IPS-NIHi7 (cell line): ENCODE data around the gene CDH4.
A peak's percentile ranks its signal among the peaks of the same experiment; 100 is the strongest.

ENCODE experiments used
- DNase-seq: peaks from one replicate; pipeline ENCODE4 v3.0.0; 2012; ENCODE audit warnings: mixed read lengths; ENCODE audit errors: extremely low spot score

Gene CDH4

DNA sequence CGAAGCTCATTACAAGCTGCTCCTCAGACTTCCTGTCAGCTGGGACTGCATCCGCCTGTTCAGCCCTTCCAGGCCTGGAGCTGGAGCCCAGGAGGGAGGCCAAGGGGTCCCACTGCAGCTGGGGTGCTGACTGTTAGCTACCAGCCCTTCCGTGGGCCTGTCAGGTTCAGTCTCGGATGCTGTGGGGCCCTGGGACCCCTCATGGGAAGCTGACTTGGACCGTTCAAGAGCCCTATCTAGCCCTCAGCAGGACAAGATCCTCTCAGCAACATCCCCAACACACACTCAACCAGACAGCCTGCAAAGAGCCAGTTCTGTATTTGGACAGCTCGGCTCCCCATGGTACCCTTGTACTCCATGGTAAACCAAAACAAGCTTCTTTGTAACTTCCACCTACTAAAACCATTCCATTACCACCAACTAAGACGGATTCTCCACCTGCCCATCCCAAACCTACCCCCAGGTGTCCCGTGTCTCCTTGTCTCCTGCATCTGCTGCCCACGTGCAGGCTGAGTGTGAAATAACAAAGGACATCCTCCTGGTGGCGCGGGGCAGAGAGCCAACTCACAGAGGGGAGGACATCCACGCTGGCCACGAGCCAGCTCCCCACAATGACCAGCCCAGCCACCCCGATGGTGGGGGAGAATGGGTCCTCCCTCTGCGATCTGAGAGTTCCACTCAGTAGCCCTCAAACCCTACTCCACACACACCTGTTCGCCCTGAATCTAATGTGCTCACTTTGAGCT, 702.4 kb downstream of the CDH4 start:
- no peak for DNase-seq

DNA sequence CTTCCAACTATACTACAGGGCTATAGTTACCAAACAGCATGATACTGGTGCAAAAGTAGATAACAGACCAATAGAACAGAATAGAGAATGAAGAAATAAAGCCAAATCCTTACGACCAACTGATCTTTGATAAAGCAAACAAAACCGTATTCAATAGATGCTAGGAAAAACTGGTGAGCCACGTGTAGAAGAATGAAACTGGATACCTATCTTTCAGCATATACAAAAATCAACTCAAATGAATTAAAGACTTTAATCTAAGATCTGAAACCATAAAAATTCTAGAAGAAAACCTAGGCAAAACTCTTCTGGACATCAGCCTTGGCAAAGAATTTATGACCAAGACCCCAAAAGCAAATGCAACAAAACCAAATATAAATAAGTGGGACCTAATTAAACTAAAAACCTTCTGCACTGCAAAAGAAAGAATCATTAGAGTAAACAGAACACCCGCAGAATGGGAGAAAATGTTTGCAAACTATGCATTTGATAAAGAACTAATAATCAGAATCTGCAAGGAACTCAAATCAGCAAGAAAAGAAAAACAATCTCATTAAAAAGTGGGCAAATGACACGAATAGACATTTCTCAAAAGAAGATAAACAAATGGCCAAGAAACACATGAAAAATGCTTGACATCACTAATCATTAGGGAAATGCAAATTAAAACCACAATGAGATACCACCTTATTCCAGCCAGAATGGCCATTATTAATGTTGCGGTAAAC, 703.8 kb downstream of the CDH4 start:
- DNase-seq: no peak

DNA sequence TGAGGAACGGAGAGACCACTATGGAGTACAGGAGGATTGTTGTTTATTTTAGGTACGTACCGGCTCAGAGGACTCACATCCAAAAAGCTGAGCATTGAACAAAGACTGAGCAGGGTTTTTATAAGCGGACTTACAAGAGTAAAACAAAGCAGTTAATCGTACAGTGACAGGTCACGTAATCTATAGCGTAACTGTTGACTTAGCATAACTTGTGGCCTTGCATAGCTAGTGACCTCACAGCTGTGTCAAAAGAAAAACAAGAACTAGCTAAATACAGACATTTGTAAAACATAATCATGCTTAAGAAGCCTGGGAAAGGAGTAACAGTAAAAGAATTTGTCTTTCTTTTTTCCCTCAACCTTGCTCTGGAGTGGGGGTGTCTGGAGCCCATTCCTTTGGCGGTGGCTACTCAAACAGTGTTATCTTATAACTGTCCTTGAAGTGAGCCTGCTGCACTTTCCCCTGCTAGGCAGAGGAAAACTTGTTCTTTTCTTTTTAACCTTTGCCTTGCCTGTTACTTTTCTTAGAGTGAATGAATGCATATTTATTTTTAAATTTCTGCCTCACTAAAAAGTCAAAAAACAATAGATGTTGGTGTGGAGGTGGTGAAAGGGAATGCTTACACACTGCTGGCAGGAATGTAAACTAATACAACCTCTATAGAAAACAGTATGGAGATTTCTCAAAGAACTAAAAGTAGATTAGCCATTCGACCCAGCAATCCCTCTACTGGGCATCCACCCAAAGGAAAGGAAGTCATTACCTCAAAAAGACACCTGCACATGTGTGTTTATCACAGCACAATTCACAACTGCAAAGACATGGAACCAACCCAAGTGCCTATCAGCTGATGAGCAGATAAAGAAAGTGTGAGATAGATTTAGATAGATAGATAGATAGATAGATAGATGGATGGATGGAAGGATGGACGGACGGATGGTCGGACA, 704.6 kb downstream of the CDH4 start:
- no peak for DNase-seq

DNA sequence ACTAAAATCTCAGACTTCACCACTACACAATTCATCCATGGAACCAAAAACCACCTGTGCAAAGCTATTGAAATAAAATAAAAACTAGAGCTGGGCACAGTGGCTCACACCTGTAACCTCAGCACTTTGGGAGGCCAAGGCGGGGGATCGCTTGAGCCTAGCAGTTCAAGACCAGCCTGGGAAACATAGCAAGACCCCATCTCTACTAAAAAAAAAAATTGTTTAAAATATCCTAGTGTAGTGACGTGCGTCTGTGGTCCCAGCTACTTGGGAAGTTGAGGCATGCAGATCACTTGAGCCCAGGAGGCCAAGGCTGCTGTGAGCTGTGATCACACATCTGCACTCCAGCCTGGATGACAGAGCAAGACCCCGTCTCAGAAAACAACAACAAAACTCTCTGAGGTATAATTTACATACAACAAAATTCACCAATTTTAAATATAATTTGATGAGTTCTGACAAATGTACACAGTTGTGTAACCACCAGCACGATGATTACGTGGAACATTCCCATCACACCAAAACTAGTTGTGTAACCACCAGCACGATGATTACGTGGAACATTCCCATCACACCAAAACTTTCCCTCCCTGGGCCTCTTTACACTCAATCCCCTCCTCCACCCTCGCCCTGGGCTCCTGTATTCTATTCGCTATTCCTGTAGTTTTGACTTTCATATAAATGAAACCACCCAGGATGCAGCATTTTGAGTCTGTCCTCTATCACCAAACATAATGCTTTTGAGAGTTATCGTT, 706.1 kb downstream of the CDH4 start:
- no peak for DNase-seq

DNA sequence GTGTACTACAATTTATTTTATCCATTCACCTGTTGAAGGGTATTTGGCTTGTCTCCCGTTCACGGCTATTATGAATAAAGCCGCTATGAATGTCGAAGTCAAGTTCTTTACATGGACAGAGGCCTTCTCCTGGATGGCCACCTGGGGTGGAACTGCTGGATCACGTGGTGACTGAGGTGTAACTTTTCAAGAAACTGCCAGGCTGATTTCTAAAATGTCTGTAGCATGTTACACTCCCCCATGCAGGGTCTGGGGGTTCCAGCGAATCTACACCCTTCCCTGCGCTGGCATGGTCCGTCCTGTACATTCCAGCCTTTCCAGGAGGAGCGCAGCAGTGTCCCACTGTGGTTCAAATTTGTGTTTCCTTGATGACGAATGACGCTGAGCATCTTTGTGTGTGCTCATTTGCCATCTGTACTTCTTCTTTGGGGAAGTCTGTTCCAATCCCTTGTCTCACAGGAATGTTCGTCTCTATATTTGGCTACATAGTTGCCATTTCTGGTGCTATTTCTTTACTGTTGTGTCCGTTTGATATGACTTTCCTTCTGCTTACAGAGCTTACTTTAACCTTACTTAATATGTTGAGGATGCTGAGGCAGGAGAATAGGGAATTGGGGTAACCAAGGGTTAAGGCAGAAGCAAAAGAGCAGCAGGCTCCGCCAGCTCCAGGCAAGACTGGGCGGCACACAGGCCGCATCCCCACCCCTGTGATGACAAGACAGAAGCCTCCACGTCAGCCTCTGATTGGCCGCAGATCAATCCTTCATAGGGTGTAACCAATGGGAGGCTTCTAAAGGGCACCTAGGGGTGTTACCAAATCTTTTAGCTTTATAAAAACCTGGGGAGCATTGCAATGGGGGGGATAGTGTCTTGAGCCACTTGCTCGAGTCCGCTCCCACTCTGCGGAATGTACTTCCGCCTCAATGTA, 707.0 kb downstream of the CDH4 start:
- peak; percentile 86 for DNase-seq

DNA sequence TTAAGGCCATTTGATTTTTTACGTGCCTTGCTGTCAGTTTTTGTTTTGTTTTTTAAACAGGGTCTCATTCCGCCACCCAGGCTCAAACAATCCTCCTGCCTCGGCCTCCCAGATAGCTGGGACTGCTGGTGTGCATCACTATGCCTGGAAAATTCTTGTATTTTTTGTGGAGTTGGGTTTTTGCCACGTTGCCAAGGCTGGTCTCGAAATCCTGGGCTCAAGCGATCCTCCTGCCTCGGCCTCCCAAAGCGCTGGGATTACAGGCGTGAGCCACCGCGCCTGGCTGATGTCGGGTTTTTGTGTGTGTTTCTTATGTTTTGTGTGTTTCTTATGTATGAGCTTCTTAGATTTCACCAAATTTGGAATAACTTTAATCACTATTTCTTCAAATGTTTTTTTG, 708.8 kb downstream of the CDH4 start:
- DNase-seq: no peak

DNA sequence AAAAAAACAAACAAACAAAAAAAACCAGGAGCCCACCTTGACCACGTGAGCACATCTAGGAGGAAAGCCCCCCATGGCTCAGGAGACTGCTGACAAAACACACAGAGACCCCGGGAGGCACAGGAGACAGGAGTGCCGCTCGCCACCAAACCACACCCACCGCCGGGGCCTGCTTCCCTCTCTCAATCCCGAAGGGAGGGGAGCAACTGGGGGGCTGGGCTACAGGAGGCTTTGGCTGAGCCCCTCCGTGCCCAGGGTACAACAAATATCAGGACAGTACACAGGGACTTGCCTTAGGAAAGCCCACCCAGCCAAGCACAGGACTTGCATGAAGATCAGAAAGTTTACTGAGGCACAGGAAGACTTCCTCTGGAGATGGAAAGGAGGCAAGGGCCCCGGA, 711.1 kb downstream of the CDH4 start:
- DNase-seq: no peak

DNA sequence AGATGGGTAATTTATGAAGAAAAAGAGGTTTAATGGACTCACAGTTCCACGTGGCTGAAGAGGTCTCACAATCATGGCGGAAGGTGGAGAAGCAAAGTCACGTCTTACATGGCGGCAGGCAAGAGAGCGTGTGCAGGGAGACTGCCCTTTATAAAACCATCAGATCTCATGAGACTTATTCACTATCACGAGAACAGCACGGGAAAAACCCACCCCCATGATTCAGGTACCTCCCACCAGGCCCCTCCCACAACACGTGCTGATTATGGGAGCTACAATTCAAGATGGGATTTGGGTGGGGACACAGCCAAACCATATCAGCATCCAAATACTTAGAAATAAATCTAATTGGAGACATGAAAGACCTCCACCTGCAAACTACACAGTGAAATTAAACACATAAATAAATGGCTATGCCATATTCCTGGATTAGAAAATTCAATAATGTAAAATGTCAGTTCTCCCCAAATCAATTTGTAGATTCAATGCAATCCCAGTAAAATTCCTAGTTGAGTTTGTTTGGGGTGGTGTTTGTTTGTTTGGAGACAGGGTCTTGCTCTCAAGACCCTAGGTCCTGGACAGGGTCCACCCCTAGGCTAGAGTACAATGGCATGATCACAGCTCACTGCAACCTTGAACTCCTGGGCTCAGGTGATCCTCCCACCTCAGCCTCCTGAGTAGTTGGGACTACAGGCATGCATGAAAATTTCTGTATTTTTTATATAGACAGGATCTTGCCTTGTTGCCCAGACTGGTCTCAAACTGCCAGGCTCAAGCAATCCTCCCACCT, 712.0 kb downstream of the CDH4 start:
- DNase-seq: no peak

DNA sequence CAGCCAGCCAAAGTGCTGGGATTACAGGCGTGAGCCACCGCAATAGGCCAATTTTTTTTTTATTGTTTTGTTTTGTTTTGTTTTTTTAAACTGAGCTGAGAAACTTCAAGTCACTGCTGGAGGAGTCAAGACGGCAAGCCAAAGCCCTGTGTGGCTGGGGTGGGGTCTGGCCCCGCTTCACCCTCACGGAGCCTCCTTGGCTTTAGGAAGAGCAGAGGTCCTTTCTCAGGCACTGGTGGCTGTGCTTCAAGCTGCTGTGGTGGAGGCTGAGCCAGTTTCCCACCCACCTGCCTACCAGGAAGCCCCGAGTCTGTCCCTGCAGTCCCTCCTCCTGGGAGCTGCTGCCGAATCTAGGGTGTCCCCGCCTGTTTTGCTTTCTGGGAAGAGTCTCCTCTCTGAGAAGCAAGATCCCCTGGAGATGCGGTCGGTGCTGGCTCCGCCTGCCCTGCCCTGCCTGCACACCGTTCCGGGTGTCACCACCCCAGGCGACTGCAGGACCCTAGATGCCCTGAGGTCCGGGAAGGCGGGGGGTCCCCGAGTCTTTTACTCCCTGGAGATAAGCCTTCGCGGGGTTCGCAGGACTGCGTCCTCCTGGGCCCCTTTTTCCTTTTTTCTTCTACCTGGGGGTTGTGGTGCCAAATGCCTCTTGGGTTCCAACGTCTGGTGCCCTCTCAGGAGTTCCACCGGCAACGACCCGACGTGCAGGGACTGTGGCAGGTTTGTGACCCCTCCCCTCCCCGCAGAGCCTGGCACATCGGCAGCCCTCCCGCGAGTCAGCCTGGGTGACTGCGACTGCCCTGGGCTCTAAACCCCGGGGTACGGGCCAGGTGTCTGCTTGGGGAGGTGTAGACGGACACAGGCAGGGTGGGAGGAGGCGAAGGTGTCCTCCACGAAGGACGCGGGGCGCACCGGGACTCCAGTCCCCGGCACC, 712.9 kb downstream of the CDH4 start:
- no peak for DNase-seq

DNA sequence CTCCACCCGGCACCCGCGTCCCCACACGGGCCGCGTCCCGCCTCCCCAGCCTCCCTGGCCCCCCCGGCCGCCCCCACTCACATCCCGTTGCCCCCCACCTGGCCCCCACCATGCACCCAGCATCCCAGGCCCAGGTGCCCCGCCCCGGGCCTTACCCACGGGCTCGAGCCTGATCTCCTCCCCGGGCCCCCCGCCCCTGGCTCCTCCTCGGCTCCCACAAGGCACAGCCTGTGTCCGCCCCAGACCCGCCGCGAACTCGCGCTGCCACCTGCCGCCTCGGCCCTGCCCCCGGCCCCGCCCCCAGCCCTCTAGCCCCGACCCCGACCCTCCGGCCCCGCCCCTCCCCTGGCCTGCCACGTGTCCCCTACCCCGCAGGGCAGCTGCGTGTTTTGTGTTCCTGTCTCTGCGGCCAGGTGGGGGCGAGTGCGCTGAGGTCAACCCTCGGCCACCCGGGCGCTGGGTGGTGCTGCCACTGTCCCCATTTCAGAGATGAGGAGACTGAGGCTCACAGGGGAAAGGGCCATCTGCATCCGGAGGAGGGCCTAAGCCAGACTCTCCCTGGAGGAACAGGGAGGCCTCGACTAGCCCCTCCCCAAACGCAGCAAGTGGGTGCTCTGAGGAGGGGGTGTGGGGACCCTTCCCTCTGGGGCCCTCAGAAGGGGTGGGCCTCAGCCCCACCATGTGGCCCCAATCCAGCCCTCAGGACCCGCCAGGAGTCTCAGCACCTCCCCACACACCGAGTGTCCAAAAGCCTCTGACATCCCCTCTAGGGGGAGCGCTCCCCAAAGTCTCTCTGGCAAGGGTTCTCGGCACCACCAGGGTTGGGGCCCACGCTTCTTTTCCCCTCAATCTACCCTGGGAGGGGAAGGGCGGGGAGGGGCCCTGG, 713.8 kb downstream of the CDH4 start:
- peak; percentile 80 for DNase-seq

DNA sequence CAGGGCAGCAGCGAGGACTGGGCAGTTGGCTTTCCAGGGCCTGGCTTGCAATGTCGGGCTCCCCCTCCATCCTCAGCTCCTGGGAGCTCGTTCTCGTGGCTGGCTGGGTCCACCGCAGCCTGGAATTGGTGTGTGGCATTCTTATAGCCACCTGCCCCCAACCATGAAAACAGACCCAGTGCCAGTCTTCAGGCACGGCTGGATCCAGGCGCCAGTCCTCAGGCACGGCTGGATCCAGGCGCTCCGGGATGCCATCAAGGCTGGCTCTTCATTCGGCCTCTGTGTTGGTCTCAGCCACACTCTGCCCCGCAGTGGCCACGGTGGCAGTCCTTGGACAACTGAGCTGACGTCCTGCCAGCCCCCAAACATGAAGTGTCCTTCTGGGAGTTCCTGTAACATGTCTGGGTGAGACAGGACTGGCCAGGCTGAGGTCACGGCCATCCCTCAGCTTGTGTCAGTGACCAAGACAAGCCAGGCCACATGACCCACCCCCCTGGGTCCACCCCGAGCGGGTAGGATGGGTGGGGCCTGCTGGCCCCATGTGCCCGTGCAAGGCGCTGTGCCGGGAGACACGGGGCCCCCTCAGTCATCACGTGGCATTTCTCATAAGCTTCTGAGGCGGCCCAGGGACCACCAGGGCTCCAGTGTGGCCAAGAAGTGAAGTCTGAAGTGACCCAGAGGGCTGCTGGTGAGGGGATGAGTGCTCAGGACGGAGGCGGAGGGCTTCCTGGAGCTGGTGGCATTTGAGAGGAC, 714.6 kb downstream of the CDH4 start:
- DNase-seq: no peak

DNA sequence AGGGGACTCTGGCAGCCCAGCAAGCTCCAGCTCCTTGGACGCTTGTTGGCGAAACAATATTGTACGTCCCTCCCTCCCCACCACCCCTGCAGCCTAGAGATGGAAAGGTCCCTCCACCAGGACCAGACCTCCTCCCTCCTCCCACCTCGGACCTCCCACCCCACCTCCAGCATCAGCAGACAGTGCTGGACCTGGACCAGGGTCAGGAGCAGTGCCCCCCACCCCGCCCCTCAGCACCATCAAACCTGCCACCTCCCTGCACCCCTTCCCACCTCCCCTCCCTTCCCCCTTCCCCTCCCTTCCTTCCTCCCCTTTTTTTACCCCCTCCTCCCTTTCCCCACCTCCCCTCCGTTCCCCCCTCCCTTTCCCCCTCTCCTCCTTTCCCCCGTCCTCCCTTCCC, 715.2 kb downstream of the CDH4 start:
- DNase-seq: no peak

DNA sequence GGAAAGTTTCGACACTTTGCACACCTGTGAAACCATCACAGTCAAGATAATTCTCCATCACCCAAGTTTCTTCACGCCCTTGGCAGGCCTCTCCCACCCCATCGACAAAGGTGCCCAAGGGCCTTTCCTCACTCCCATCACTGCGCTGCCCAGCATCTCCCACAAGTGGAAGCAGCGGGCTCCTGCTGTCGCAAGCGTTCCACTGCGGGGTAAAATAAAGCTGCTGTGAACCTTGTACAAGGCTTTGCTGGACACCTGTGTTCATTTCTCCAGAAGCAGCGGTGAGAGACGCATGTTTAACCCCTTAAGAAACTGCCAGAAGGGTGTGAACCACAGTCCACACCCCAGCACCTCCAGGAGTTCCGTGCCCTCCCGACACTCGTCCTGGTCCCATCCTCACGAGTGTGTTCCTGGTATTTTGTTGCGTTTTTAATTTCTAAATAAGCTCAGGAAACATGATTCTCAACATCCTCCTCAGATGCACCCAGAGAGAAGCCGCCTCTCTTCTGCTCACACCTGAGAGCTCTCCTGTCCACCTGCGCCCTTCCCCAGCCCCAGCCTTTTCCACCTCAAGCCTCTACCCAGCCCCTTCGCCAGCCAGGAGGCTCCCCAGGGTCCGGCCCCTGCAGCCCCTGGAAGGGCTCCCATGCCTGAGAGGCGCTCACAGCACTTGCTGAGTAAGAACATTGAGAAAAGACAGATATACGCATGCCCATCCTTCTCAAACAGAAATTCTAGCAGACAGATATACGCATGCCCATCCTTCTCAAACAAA, 716.2 kb downstream of the CDH4 start:
- DNase-seq: no peak

DNA sequence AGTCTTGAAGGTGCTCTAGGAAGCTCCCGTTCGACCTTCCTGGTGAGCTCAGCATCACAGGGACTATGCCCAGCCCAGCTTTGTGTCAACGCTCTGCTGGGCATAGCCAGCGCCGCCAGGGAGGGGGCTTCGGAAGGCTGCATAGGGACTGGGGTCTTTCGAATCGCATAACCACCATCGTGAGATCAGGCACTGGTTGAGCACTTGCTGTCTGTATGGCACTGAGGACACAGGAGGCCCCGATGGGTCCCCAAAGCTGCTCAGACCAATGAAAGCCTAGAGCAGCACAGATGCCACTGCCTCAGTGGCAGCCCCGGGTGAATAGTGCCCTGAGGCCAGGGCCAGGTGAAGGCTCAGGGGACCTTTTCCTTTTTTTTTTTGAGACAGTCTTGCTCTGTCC, 716.9 kb downstream of the CDH4 start:
- no peak for DNase-seq

DNA sequence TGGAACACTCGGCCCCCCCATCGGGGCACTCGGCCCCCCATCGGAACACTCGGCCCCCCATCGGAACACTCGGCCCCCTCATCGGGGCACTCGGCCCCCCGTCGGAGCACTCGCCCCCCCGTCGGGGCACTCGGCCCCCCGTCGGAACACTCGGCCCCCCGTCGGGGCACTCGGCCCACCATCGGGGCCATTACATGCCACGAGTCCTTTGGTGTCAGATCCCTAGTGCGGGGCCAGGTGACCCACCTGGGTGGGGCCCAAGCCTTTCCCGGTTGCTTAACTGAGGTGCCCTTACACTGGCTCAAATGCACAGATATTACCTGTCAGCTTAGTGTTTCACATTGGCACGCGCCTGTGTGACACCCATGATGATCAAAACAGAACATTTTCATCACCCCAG, 717.7 kb downstream of the CDH4 start:
- no peak for DNase-seq

DNA sequence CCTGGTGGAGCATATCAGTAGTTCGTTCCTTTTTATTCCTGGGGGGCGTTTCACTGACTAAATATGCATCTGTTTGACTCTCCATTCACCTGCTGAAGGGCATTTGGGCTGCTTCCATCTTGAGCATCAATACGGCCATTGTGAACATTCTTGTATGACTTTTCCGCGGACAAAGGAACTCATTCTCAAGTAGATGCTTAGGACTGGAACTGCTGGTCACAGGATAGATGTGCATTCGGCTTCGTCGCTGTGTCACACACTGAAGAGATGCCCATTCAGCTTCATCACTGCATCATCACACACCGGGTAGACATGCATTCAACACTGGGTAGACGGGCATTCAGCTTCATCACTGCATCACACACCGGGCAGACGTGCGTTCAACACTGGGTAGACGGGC, 718.3 kb downstream of the CDH4 start:
- DNase-seq: no peak
